HPDE6-E6E7 (cell line): ENCODE data around the gene ELAPOR1.

Source experiments
- DNase-seq: peaks from one replicate; pipeline ENCODE4 v3.0.0; 2011; ENCODE audit warnings: missing footprints; ENCODE audit errors: extremely low spot score

ELAPOR1 gene

GRCh38 chr1:109094871-109095270, 19.0 kb upstream of the ELAPOR1 start:
- DNase-seq: no peak

- DNase-seq: no peak
Observed at GRCh38 chr1:109095631-109096030, 18.3 kb upstream of the ELAPOR1 start.

- no peak for DNase-seq
Observed at GRCh38 chr1:109096120-109096519, 17.8 kb upstream of the ELAPOR1 start.

- DNase-seq: peak; percentile 94
Observed at GRCh38 chr1:109099938-109100773, 13.8 kb upstream of the ELAPOR1 start.

GRCh38 chr1:109104364-109105151, 9.4 kb upstream of the ELAPOR1 start:
- no peak for DNase-seq

GRCh38 chr1:109105881-109106280, 8.0 kb upstream of the ELAPOR1 start:
- DNase-seq: no peak

GRCh38 chr1:109107785-109108184, 6.1 kb upstream of the ELAPOR1 start:
- DNase-seq: no peak

GRCh38 chr1:109109906-109110305, 4.0 kb upstream of the ELAPOR1 start:
- no peak for DNase-seq

- DNase-seq: no peak
Observed at GRCh38 chr1:109111386-109112055, 2.4 kb upstream of the ELAPOR1 start.

GRCh38 chr1:109112056-109112651, 1.8 kb upstream of the ELAPOR1 start:
- DNase-seq: no peak

GRCh38 chr1:109112652-109113285, 1.1 kb upstream of the ELAPOR1 start:
- DNase-seq: peak; percentile 76

GRCh38 chr1:109114342-109114674, 393 bp downstream of the ELAPOR1 start:
- DNase-seq: no peak

GRCh38 chr1:109115685-109116084, 1.8 kb downstream of the ELAPOR1 start:
- no peak for DNase-seq

- no peak for DNase-seq
Observed at GRCh38 chr1:109116286-109116685, 2.4 kb downstream of the ELAPOR1 start.

GRCh38 chr1:109118089-109118488, 4.2 kb downstream of the ELAPOR1 start:
- DNase-seq: no peak

- no peak for DNase-seq
Observed at GRCh38 chr1:109120356-109120755, 6.4 kb downstream of the ELAPOR1 start.

GRCh38 chr1:109131059-109131458, 17.1 kb downstream of the ELAPOR1 start:
- DNase-seq: no peak

GRCh38 chr1:109131800-109132199, 17.9 kb downstream of the ELAPOR1 start:
- DNase-seq: no peak

GRCh38 chr1:109133002-109133706, 19.2 kb downstream of the ELAPOR1 start:
- no peak for DNase-seq

GRCh38 chr1:109133815-109134214, 19.9 kb downstream of the ELAPOR1 start:
- DNase-seq: no peak

- DNase-seq: no peak
Observed at GRCh38 chr1:109134423-109134822, 20.5 kb downstream of the ELAPOR1 start.
